H9 (cell line): ENCODE measurements around the gene HOXD4. TPM values are rescaled to one million over a fixed set of nuclear protein-coding genes. Genes with fewer than 3 reads are reported as not detected.

ENCODE experiments used
- DNase-seq: peaks from one replicate; pipeline ENCODE4 v3.0.0-alpha.2; 2017
- H2AFZ ChIP-seq: one replicate; pipeline ENCODE4 v1.6.1; 2013; ENCODE audit warnings: mild to moderate bottlenecking, low read length, control low read depth, moderate library complexity
- H2AK5ac ChIP-seq: 2 replicates; pipeline ENCODE4 v1.6.1; 2013; ENCODE audit warnings: low read length, control low read depth, mixed read lengths; ENCODE audit not compliant: insufficient read length
- H2BK120ac ChIP-seq: one replicate; pipeline ENCODE4 v1.6.1; 2013; ENCODE audit warnings: low read depth, mild to moderate bottlenecking, low read length, control low read depth, inconsistent platforms; ENCODE audit not compliant: poor library complexity, severe bottlenecking
- H2BK12ac ChIP-seq: 2 replicates; pipeline ENCODE4 v1.6.1; 2013; ENCODE audit warnings: low read length, control low read depth, mixed read lengths, low read depth; ENCODE audit not compliant: insufficient read length
- H2BK15ac ChIP-seq: 2 replicates; pipeline ENCODE4 v1.6.1; 2013; ENCODE audit warnings: low read depth, low read length, control low read depth
- H2BK20ac ChIP-seq: one replicate; pipeline ENCODE4 v1.6.1; 2013; ENCODE audit warnings: low read depth, mild to moderate bottlenecking, low read length, control low read depth, inconsistent platforms; ENCODE audit not compliant: poor library complexity, severe bottlenecking
- H2BK5ac ChIP-seq: 2 replicates; pipeline ENCODE4 v1.6.1; 2013; ENCODE audit warnings: low read length, control low read depth, mixed read lengths; ENCODE audit not compliant: insufficient read length
- H3K14ac ChIP-seq: 2 replicates; pipeline ENCODE4 v1.6.1; 2013; ENCODE audit warnings: low read length, control low read depth; ENCODE audit not compliant: insufficient read depth
- H3K18ac ChIP-seq: 2 replicates; pipeline ENCODE4 v1.6.1; 2013; ENCODE audit warnings: low read depth, mild to moderate bottlenecking, mixed read lengths, low read length, control low read depth; ENCODE audit not compliant: insufficient read length
- H3K23ac ChIP-seq: 2 replicates; pipeline ENCODE4 v1.6.1; 2013; ENCODE audit warnings: low read length, control low read depth, mixed read lengths, low read depth; ENCODE audit not compliant: insufficient read length
- H3K23me2 ChIP-seq: 2 replicates; pipeline ENCODE4 v1.6.1; 2013; ENCODE audit warnings: low read depth, mild to moderate bottlenecking, mixed read lengths, low read length, control low read depth; ENCODE audit not compliant: insufficient read length, poor library complexity, severe bottlenecking
- H3K27ac ChIP-seq: 2 replicates; pipeline ENCODE4 v1.5.1; 2013; ENCODE audit warnings: low read length, control low read depth, mixed read lengths, low read depth; ENCODE audit not compliant: insufficient read length
- H3K27me3 ChIP-seq: 2 replicates; pipeline ENCODE4 v1.6.1; 2013; ENCODE audit warnings: low read length, control low read depth, inconsistent platforms; ENCODE audit not compliant: insufficient read depth
- H3K4ac ChIP-seq: 2 replicates; pipeline ENCODE4 v1.6.1; 2013; ENCODE audit warnings: low read depth, mild to moderate bottlenecking, control low read depth, inconsistent platforms, low read length, moderate library complexity
- H3K4me1 ChIP-seq: 2 replicates; pipeline ENCODE4 v1.6.1; 2013; ENCODE audit warnings: low read length, control low read depth, inconsistent platforms; ENCODE audit not compliant: insufficient read depth
- H3K4me2 ChIP-seq: 2 replicates; pipeline ENCODE4 v1.6.1; 2013; ENCODE audit warnings: low read length, control low read depth, mixed read lengths; ENCODE audit not compliant: insufficient read length, insufficient read depth
- H3K56ac ChIP-seq: 2 replicates; pipeline ENCODE4 v1.6.1; 2013; ENCODE audit warnings: low read depth, mild to moderate bottlenecking, mixed read lengths, low read length, control low read depth; ENCODE audit not compliant: insufficient read length
- H3K79me1 ChIP-seq: 2 replicates; pipeline ENCODE4 v1.6.1; 2013; ENCODE audit warnings: low read depth, mild to moderate bottlenecking, moderate library complexity, low read length, control low read depth, inconsistent platforms; ENCODE audit not compliant: insufficient read depth, poor library complexity, severe bottlenecking
- H3K79me2 ChIP-seq: 2 replicates; pipeline ENCODE4 v1.6.1; 2013; ENCODE audit warnings: low read length, control low read depth, inconsistent platforms; ENCODE audit not compliant: insufficient read depth
- H3K9ac ChIP-seq: 2 replicates; pipeline ENCODE4 v1.6.1; 2013; ENCODE audit warnings: low read length, control low read depth, mixed read lengths; ENCODE audit not compliant: insufficient read length; ENCODE audit errors: extremely low read depth
- H3K9me3 ChIP-seq: one replicate; pipeline ENCODE4 v1.6.1; 2013; ENCODE audit warnings: low read depth, low read length, inconsistent platforms; ENCODE audit not compliant: control insufficient read depth
- H3T11ph ChIP-seq: one replicate; pipeline ENCODE4 v1.6.1; 2013; ENCODE audit warnings: mild to moderate bottlenecking, low read length, control low read depth, inconsistent platforms
- H4K20me1 ChIP-seq: one replicate; pipeline ENCODE4 v1.6.1; 2013; ENCODE audit not compliant: control insufficient read depth, insufficient read length, insufficient read depth
- H4K5ac ChIP-seq: 2 replicates; pipeline ENCODE4 v1.6.1; 2013; ENCODE audit warnings: low read depth, mild to moderate bottlenecking, mixed read lengths, low read length, control low read depth; ENCODE audit not compliant: insufficient read length
- H4K8ac ChIP-seq: replicated peaks from 2 replicates; pipeline ENCODE4 v1.6.1; 2013; ENCODE audit warnings: low read length, control low read depth, mixed read lengths, low read depth; ENCODE audit not compliant: insufficient read length
- H4K91ac ChIP-seq: 2 replicates; pipeline ENCODE4 v1.6.1; 2013; ENCODE audit warnings: low read depth, mild to moderate bottlenecking, moderate library complexity, mixed read lengths, low read length, control low read depth; ENCODE audit not compliant: insufficient read length
- H3K27ac Mint-ChIP-seq, 3 experiments: 2 replicates in 2 of 3; 3 replicates in 1 of 3; pipeline ENCODE4 v1.8.0; 2020 to 2021; ENCODE audit warnings: mixed read lengths in 3 of 3, mild to moderate bottlenecking in 1 of 3, moderate library complexity in 1 of 3
- H3K27me3 Mint-ChIP-seq: 2 replicates; pipeline ENCODE4 v1.8.0; 2021; ENCODE audit warnings: low read depth, mild to moderate bottlenecking, moderate library complexity, mixed read lengths
- H3K36me3 Mint-ChIP-seq, 3 experiments: 2 replicates in 2 of 3; 3 replicates in 1 of 3; pipeline ENCODE4 v1.8.0; 2020 to 2021; ENCODE audit warnings: low read depth in 3 of 3, mixed read lengths in 3 of 3; ENCODE audit not compliant: insufficient read depth in 1 of 3
- H3K4me1 Mint-ChIP-seq, 2 experiments: 2 replicates each; pipeline ENCODE4 v1.8.0; 2020; ENCODE audit warnings: mixed read lengths in 2 of 2
- H3K4me3 Mint-ChIP-seq, 2 experiments: 2 replicates in 1 of 2; 3 replicates in 1 of 2; pipeline ENCODE4 v1.8.0; 2020 to 2021; ENCODE audit warnings: mild to moderate bottlenecking in 2 of 2, mixed read lengths in 2 of 2, moderate library complexity in 1 of 2
- H3K9me3 Mint-ChIP-seq, 2 experiments: 2 replicates in 1 of 2; 3 replicates in 1 of 2; pipeline ENCODE4 v1.8.0; 2020; ENCODE audit warnings: mild to moderate bottlenecking in 2 of 2, mixed read lengths in 2 of 2, moderate library complexity in 1 of 2
- WGBS: extraction: QIAGEN DNeasy Blood & Tissue Kit; methylation state at CpG from one replicate; pipeline ENCODE4 v1.1.7; 2013; ENCODE audit warnings: missing lambda C conversion rate, low lambda C conversion rate, mixed read lengths; ENCODE audit not compliant: insufficient read length; ENCODE audit errors: extremely low coverage; 5-methylcytosine and 5-hydroxymethylcytosine counted together
- total RNA-seq: library from RNA; stranded (reverse); gene quantifications from 2 replicates; pipeline ENCODE4 v1.2.1, GENCODE V29; 2021
- TF ChIP-seq, protein P1 (sequence below): fragments of 200-600 bp; sonication (generic); conservative IDR thresholded peaks from 3 replicates; pipeline ENCODE4 v1.8.0; 2021; ENCODE audit warnings: antibody characterized with exemption, mild to moderate bottlenecking

The HOXD4 gene
- total RNA-seq, 1 experiment from 2014 or later = not detected

DNA sequence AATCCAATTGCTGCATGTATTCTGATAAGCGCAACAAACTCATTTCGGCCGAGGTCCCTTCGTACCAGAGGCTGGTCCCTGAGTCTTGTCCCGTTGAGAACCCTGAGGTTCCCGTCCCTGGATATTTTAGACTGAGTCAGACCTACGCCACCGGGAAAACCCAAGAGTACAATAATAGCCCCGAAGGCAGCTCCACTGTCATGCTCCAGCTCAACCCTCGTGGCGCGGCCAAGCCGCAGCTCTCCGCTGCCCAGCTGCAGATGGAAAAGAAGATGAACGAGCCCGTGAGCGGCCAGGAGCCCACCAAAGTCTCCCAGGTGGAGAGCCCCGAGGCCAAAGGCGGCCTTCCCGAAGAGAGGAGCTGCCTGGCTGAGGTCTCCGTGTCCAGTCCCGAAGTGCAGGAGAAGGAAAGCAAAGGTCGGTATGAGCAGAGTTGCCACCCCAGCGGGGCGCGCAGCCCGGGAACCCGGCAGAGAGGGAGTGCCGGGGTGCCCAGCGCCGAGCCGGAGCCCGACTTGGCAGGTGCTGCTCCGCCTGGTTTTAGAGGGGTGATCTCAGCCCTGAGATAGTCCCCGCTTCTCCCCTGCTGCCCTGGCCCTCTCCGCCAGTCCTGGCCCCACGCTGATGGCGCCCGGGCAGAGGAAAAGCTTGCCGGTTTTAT lies 34.1 kb upstream of the HOXD4 start:
- Mint-ChIP-seq H3K27me3 (peaks cover 100% of the 10 kb centered on the region), H3K4me1 (peaks cover 0 to 9% of the 10 kb centered on the region in 2 experiments; a peak in 2 of 4 replicates), H3K27ac (no peak overlapping the region), H3K9me3 (peaks cover 10 to 24% of the 10 kb centered on the region in 2 experiments), H3K4me3 (no peak overlapping the region), H3K36me3 (peaks cover 0 to 3% (median 0%) of the 10 kb centered on the region in 3 experiments; a peak in 2 of 7 replicates)
- H2BK5ac ChIP-seq = no peak overlapping the region
- peaks cover 4% of the 10 kb centered on the region for H4K20me1 ChIP-seq
- H3K4me2 ChIP-seq = no peak overlapping the region
- H3K9me3 ChIP-seq = no peaks in the 10 kb centered on the region
- no peak overlapping the region for H3K18ac ChIP-seq
- WGBS = no CpG with 5 or more reads among the region's 40 CpGs
- no peak overlapping the region for H2AFZ ChIP-seq
- DNase-seq = peak; percentile 28
- H3K79me2 ChIP-seq = no peaks in the 10 kb centered on the region
- no peak overlapping the region for H4K8ac ChIP-seq
- H3T11ph ChIP-seq = no peak overlapping the region
- H4K91ac ChIP-seq = no peak overlapping the region
- H3K27me3 ChIP-seq = peaks cover 98% of the 10 kb centered on the region
- H3K56ac ChIP-seq = no peak overlapping the region
- H2BK15ac ChIP-seq = no peak overlapping the region
- H2BK12ac ChIP-seq = no peak overlapping the region
- no peak overlapping the region for H2AK5ac ChIP-seq
- no peak overlapping the region for H3K4ac ChIP-seq
- H3K14ac ChIP-seq = no peak overlapping the region
- no peak overlapping the region for H4K5ac ChIP-seq
- peaks cover 2% of the 10 kb centered on the region for H3K23me2 ChIP-seq
- H3K9ac ChIP-seq = no peak overlapping the region
- no peaks in the 10 kb centered on the region for H3K4me1 ChIP-seq
- H2BK20ac ChIP-seq = no peak overlapping the region
- no peak overlapping the region for H3K27ac ChIP-seq
- TF ChIP-seq, protein P1, sequence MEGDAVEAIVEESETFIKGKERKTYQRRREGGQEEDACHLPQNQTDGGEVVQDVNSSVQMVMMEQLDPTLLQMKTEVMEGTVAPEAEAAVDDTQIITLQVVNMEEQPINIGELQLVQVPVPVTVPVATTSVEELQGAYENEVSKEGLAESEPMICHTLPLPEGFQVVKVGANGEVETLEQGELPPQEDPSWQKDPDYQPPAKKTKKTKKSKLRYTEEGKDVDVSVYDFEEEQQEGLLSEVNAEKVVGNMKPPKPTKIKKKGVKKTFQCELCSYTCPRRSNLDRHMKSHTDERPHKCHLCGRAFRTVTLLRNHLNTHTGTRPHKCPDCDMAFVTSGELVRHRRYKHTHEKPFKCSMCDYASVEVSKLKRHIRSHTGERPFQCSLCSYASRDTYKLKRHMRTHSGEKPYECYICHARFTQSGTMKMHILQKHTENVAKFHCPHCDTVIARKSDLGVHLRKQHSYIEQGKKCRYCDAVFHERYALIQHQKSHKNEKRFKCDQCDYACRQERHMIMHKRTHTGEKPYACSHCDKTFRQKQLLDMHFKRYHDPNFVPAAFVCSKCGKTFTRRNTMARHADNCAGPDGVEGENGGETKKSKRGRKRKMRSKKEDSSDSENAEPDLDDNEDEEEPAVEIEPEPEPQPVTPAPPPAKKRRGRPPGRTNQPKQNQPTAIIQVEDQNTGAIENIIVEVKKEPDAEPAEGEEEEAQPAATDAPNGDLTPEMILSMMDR = no peak
- no peaks in the 10 kb centered on the region for H3K79me1 ChIP-seq
- no peak overlapping the region for H2BK120ac ChIP-seq
- H3K23ac ChIP-seq = no peak overlapping the region
